ENCODE measurements around the gene NALCN.
A peak's percentile ranks its signal among the peaks of the same experiment; 100 is the strongest.

NALCN gene

DNA sequence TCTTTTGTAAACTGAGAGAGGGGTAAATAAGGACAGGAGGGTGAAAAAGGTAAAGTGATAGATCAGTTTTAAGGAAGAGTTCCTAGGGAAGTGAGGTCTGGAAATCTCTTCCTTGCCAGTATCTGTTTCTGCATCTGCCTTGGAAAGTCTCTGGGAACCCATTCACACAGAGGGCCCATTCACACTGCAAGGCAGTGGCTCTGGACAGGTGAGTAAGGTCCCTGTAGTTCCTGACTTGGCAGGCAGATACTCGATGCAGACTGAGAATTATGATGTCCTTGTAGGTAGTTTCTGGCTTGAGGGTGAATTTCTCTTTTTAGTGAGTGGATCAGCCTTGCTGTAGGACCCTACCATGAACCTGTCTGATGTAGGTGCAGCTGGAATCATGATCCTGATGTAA, 293.3 kb downstream of the NALCN start:
- no peak for DNase-seq (ENCODE audit: low spot score)

DNA sequence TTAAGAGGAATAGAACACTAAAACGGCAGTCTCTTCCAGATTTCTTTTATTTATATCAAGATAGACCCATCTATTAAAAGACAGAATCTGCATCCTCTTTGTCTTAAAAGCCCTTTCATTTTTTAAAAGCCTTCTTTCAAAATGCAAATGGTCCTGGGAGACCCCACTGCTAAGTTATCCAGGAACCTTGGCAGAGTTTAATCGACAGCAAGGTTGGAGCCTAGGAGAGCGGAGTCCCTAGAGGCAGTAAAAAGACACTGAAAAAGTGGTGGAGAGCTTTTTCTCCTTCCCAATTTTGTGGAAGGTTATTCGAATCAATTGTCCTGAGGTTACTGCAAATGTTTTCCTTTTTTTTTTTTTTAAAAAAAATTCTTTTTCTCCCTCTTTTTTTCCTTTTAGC, 294.7 kb downstream of the NALCN start:
- no peak for DNase-seq (ENCODE audit: low spot score)

DNA sequence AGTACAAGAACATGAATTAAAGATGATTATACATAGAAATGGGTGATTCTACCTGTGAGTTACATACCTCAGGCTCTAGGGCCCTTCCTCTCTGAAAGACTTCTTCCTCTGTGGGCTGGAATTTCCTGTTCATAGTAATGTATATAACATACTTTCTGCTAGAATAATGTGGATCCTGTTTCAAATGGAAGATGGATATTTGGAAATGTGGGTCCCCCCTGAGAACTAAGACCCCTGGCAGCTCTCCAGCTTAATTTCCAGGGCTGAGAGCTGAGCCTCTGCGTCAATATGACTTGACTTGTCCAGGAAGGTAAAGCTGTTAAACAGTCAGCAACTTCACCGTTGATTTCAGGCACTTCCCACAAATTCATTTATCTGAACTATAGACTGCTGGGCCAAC, 296.3 kb downstream of the NALCN start:
- no peak for DNase-seq (ENCODE audit: low spot score)

DNA sequence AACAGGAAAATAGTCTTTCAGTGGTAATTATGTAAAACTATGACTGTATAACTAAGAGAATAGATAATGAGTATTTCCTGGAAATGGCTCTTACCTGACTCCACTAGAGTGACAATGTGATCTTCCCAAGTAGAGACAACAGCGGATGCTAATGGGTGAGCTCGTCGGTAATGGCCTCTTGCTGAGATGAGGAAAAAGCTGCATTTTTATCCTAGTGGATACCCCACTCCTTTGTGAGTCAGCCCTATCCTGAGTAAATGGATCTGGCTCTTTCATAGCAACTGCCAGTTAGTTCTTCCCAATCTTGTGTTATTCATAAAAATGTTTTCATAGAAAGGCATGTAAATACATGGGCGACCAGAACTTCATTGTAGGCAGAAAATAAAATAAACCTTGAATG, 299.5 kb downstream of the NALCN start:
- DNase-seq (ENCODE audit: low spot score) = no peak

DNA sequence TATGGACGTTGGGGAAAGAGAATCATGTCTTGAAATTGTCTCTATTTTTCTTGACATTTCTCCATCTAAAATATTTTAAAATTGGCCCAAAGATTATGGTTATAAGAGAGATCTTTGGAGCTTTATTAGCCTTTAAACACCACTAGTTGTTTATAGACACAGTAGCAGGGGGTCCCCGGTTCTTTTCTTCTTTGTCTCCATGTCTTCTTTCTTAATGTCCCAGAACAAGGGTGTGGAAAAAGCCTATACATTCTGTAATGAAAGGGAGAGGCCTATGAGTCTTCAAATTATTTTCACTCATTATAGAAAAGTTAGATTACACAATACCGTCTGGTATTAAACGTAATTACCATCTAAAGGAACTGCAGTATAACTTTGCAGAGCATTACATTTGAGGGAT, 300.0 kb downstream of the NALCN start:
- DNase-seq (ENCODE audit: low spot score) = no peak

DNA sequence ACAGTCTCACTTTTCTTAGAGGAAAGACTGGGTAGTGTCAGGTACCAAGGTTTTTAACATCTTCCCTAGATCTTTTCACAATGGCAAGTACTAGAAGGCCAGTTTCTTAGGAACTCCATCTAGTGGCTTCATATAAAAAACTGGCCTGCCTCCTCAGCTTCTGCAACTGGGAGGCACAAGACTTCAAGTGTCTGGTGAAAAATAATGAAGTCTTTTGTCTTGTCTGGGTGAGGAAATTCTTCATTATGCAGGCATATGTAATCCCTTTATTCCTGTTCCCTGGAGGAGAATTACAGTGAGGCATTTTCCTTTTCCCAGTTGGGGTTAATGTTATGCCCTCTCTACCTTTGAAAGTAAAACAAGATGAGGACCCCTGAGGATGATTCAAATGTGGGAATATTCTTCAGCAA, 300.5 kb downstream of the NALCN start:
- peak; percentile 15 for DNase-seq (ENCODE audit: low spot score)

DNA sequence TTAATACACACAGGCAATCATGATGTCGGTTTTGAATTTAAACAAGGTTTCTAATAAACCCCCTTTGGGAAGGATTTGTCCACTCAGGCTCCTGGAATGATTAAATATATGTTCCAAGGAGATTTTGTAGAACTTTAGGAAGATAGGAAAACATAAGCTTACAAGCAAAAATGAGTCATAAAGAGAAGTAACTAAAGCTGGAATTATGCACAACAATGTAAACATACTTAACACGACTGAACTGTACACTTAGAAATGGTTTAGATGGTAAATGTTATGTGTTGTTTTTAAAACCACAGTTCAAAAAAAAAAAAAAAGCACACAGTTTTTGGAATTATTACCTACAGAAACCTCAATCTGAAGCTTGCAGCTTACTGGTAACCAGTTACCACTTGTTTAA, 304.4 kb downstream of the NALCN start:
- no peak for DNase-seq (ENCODE audit: low spot score)

DNA sequence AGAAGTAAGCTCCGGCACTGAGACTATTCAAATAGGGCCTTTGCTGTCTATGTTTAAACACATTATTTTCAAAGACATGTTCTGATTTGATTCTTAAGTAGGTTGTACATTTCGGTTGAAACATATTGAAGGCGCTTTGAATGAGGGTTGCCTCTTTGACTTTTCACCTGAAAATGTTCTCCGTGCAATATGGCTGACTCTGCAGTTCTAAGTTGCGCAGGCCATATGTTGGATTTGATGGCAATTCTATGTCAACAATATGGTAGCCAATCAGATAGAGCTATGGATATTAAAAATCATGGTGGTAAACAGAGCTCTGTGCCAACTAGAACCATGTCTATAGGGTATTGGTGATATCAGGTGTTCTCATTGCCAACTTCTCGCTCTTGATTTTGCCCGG, 307.3 kb downstream of the NALCN start:
- no peak for DNase-seq (ENCODE audit: low spot score)

DNA sequence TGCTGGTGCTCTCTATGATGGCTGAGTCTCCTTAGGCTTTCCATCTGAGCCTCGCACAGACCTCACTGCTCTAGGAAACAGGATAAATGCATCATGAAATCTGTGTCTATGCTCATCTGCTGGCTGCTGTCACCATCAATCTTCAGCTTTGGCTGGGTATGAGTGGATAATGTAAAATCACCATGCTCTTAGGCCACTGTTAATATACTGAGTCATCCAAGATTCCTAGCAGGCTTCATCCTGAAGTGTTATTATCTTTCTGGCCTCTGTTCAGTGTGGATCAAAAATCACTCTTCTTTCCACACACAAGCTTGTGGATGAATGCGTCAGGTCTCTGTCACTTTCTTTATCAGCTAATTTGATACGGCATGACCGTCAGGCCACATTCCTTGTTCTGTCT, 317.4 kb downstream of the NALCN start:
- no peak for DNase-seq (ENCODE audit: low spot score)

DNA sequence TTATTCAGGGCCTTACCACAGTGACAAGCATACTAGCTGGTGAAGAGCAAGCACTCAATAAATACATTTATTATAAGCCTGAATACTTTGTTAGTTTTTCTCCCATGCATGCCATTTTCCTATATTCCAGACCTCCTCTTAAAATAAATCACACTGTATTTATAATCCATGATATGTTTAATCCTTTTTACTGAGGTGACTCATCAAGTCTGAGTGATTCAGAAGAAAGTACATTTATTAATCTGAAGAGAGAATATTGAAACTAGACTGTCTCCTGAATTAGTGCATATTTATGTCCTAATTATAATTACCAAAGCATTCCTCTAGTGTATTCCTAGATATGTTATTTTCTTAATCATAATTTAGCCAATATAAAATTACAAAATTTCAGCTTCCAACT, 323.3 kb downstream of the NALCN start:
- no peak for DNase-seq (ENCODE audit: low spot score)

DNA sequence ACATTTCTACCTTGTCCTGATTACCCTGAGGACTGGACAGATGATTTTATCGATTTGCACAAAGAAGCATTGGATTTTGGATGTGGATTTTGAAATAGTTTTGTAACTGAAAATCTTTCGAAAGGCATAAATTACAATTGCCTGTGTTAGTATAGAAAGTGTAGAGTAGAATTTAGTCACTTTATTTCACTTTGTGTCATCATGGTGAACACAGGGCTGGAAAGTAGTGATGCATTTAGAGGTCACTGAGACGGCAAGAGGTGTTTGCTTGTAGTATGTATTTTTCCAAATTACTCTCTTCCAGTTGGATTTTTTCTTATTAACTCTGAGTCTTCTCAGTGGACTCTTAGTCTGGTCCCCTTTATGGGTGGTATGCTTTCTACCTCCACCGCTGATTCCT, 326.0 kb downstream of the NALCN start:
- no peak for DNase-seq (ENCODE audit: low spot score)

DNA sequence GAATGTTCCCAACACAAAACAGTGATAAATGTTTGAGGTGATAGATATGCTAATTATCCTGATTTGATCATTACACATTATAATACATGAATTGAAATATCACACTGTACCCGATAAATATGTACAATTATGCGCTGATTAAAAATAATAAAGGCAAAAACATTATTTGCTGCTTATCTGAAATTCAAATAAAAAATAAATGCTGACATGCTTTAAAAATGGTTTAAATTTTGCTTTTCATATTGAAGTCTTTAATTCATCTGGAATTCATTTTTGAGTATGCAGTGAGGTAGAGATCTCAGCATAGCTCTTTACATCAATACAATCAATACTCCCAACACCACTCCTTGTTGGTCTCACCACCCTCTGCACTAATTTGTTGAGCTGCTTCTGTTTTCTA, 330.8 kb downstream of the NALCN start:
- no peak for DNase-seq (ENCODE audit: low spot score)

DNA sequence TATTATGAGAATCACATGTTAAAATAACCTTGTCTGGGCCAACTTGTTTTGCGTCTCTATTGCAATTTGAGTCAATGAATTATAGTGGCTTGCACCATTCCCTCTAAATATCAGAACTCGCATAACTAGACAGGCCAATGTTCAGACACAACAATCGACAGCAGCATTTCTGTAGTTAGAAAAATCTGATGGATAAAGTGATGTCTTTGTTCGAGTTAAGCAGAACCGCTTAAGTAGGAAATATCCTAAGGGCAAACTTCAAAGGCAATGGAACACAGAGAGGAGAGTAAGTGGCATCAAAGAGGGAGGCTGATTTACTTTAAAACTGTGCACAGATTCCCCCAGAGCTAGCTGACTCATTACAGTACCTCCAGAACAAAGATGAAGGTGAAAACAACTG, 333.9 kb downstream of the NALCN start:
- DNase-seq (ENCODE audit: low spot score) = no peak

DNA sequence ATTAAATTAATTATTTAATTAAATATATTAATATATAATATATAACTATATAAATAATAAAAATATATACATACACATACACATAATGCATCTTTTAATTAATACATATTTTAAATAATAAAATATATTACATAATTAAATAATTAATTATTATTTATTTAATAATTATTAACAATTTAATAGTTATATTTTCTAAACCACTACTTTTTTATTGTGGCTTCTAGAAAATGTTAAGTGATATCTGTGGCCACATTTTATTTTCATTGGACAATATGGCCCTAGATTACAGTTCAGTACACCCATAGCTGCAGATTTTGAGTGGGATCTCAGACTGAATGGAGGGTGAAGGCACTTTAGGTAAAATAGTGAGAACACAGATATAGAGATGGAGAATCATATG, 335.7 kb downstream of the NALCN start:
- DNase-seq (ENCODE audit: low spot score) = no peak

DNA sequence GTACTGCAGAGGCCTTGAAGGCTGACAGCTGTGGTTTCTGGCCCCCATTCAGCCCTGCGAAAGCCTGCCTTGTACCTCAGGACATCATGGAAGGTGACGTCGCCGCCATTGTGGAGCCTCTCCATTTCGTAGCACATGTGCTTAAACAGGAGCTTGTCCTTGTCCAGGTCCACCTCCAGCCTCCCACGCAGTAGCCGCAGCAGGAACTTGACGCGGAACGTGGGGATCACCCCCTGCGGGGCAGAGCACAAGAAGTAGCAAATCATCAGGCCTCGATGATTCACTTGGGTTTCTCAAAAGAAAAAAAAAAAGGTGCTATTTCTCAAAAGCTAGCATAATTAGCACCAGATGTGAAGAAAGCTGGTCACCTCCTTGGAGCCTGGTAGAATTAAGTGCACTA, 351.0 kb downstream of the NALCN start:
- DNase-seq (ENCODE audit: low spot score) = no peak

DNA sequence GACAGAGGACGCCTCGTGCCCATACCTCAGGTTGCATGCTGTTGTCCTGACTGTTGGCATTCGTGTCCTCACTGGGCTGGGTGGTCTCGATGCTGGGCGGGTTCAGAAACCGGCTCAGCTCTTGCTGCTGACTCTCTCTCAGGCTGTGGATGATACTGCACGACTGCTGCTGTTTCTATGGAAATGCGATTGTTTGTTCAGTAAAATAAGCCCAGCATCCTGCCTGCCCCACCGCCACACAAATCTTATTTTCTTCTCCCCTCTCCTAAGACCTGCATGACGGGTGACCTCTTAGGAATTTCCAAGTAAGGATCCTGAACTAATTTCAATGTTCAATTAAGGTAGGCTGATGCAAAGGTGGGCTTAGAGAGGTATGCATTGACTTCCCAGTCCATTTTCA, 356.5 kb downstream of the NALCN start:
- no peak for DNase-seq (ENCODE audit: low spot score)

DNA sequence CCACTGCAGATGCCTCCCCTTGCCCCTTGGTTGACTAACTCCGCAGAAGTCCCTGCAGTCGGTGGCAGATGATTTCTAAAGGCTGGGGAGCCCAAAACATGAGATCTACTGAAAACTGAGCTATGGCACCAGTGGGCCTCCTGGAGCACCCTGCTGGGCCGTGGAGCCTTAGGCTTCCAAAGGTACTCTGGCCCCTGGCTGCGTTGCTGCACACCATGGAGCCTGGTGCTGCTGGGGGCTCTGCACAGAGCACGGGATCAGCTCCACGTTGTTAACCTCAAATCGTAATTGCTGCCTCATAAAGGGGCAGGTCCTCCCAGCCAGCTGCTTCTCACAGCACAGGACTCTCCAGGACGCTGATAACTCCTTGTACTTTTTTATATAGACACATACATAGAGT, 357.5 kb downstream of the NALCN start:
- no peak for DNase-seq (ENCODE audit: low spot score)

DNA sequence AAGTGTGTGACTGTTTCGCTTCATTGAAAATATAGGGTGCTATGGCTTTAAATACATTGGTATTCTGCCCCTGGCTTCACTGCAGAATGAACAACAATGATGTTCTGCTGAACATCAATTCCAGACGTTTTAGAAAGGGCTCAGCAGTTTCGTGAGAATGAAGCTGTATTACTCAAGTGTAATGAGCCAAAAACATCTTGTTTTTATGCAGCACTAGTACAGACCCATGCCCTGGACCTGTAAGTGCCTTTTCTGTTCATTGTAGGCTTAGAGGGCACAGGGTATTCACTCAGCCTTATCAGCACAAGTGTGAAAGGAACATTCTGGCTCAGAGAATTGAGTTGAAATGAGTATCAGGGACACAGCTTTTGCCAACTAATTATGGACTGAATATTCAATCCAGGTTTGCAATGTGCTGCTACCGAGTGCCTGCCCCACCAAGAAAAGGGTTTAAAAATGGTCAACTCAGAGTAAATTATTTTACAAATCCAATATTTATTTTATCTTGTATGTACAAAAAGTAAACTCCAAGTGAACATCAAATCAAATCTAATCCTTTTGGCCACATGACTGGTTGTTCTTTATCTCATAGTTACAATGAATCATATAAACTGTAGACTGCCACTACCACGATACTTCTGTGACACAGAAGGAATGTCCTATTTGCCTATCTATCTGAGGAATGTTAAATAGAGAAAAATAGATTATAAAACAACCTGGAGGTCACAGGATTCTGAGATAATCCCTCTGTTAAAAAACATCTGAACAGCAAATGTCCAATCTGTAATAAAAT, 362.8 kb downstream of the NALCN start:
- no peak for DNase-seq (ENCODE audit: low spot score)

DNA sequence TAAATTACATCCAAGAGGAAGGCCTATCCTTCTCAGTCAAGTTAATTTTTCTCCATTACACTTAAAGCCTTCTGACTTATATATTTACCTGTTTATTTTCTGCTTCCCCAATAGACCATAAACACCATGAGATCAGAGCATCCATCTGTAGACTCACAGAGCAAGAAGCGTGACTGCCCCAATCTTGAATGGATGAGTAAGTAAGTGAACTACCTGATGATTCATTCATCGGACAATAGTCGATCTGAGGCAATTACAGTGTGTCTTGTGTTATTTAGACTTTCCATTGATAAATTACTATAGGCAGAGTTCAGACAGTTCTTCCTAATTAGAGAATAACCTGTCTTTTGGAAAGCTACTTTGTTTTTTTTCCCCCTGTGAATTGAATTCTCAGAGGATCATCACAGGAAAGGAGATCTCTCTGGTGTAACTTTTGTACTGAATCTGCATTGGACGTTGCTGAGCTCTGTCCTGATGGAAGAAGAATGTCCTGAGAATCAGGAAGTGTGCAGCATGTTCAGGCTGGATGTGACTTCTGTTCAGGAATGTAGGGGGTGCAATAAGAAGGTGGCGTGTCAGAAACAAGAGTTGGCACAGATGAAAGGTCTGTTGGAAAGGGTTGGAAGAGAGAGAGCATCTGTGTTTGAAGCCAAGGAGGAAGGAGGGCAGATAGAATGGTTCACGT, 367.0 kb downstream of the NALCN start:
- DNase-seq (ENCODE audit: low spot score) = no peak

DNA sequence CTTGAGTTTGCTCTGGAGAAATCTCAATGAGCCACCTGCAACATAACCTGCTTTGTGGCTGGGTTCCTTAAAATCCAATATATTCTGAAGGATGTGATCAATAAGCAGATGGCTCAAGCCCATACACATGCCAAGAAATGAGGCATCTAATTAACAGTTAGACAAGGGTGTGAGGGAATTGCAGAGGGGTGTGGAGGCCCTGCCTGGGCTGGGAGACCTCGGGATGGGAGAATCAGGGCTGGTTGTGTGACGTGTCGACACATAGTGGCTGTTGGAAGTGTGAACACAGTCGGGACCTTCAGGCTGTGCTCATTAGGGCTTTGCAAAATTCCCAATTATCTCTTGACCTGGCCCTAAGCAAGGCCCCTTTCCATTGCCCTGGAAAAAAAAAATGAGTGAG, 379.8 kb downstream of the NALCN start:
- no peak for DNase-seq (ENCODE audit: low spot score)

DNA sequence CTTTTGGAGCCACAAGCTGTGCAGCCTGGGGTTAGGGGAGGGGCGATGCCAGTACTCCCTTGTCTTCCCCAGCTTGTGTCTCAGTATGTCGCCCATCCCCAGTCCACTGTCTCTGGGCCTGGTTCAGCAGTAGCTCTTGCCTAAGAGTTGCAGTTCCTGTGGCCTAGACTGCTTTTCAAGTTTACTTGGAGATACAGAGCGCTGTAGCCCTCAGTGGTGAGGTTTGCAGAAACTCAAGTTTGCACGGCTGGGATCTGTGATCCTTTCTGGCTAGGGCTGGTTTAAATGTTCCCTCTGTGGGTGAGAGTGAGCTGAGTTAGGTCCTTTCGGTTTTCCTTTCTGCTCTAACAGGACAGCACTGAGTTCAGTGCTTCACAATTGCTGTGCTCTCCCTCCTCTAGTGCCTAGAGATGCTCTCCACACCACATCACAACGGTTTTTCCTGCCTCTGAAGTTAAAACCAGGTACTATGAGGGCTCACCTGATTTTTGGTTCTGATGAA, 381.1 kb downstream of the NALCN start:
- no peak for DNase-seq (ENCODE audit: low spot score)

DNA sequence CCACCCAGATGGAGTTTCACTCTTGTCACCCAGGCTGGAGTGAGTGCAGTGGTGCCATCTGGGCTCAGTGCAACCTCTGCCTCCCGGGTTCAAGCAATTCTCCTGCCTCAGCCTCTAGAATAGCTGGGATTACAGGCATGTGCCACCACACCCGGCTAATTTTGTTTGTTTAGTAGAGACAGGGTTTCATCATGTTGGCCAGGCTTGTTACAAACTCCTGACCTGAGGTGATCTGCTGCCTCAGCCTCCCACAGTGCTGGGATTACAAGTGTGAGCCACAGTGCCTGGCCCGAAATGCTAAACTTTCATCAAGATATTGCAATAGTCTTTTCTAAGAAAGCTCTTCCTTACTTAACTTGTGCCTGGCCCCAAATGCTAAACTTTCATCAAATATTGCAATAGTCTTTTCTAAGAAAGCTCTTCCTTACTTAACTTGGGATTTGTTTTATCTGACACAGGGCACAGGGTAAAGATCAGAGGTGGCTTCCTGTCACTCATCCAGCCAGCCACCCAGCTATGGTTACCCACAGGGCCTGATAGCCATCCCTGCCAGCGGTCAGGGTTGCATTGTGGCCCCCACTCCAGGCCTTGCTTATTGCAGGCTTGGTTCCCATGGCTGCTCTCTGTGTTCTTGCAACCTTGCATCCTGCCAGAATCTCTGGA, 389.4 kb downstream of the NALCN start:
- DNase-seq (ENCODE audit: low spot score) = no peak

DNA sequence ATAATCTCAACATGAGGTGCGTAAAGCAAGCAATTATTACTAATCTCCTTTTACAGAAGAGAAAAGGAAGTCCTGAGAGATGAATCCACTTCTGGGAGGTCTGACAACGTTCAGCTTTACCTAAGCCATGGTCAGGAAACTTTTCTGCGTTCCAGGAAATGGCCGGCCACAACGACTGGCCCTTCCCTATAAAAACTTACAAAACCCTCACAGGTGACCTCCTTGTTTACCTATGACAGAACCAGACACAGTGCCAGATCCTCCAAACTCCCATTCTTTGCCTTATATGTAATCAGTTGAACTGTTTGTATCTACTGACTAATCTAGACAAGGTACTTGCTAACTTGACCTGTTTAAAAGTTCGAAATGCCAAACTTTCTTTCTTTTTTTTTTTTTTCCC, 390.0 kb downstream of the NALCN start:
- DNase-seq (ENCODE audit: low spot score) = no peak

All from cerebellar cortex (tissue), 1 donor.